Measurements from ENCODE around the gene CDH13.

Gene CDH13

GRCh38 chr16:83720981-83721380 is 1094.2 kb downstream of the CDH13 start:
- no peak overlapping the region for H3K4me3 ChIP-seq (ENCODE audit: low read depth, low read length)
- TF ChIP-seq, protein P1, sequence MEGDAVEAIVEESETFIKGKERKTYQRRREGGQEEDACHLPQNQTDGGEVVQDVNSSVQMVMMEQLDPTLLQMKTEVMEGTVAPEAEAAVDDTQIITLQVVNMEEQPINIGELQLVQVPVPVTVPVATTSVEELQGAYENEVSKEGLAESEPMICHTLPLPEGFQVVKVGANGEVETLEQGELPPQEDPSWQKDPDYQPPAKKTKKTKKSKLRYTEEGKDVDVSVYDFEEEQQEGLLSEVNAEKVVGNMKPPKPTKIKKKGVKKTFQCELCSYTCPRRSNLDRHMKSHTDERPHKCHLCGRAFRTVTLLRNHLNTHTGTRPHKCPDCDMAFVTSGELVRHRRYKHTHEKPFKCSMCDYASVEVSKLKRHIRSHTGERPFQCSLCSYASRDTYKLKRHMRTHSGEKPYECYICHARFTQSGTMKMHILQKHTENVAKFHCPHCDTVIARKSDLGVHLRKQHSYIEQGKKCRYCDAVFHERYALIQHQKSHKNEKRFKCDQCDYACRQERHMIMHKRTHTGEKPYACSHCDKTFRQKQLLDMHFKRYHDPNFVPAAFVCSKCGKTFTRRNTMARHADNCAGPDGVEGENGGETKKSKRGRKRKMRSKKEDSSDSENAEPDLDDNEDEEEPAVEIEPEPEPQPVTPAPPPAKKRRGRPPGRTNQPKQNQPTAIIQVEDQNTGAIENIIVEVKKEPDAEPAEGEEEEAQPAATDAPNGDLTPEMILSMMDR (IDR thresholded peaks at IDR 0.05; ENCODE audit: low read depth, low read length) = no peak

- TF ChIP-seq, protein P1 (IDR thresholded peaks at IDR 0.05; ENCODE audit: low read depth, low read length) = no peak
- no peak overlapping the region for H3K4me3 ChIP-seq (ENCODE audit: low read depth, low read length)
These were observed 1094.9 kb downstream of the CDH13 start for GRCh38 chr16:83721676-83722075.

GRCh38 chr16:83722456-83723183 is 1095.9 kb downstream of the CDH13 start:
- TF ChIP-seq, protein P1 (IDR thresholded peaks at IDR 0.05; ENCODE audit: low read depth, low read length) = no peak
- no peak overlapping the region for H3K4me3 ChIP-seq (ENCODE audit: low read depth, low read length)

GRCh38 chr16:83723244-83723643 is 1096.5 kb downstream of the CDH13 start:
- TF ChIP-seq, protein P1 (IDR thresholded peaks at IDR 0.05; ENCODE audit: low read depth, low read length) = no peak
- no peak overlapping the region for H3K4me3 ChIP-seq (ENCODE audit: low read depth, low read length)

DNA sequence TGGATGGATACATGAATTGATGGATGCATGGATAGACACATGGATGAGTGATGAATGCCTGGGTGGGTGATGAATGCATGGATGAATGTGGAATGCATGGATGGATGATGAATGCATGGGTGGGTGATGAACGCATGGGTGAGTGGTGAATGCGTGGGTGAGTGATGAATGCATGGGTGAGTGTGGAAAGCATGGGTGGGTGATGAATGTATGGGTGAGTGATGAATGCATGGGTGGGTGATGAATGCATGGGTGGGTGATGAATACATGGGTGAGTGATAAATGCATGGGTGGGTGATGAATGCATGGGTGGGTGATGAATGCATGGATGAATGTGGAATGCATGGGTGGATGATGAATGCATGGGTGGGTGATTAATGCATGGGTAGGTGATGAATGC is 1097.1 kb downstream of the CDH13 start:
- TF ChIP-seq, protein P1 (IDR thresholded peaks at IDR 0.05; ENCODE audit: low read depth, low read length) = no peak
- no peak overlapping the region for H3K4me3 ChIP-seq (ENCODE audit: low read depth, low read length)

GRCh38 chr16:83724585-83724984 is 1097.8 kb downstream of the CDH13 start:
- TF ChIP-seq, protein P1 (IDR thresholded peaks at IDR 0.05; ENCODE audit: low read depth, low read length) = no peak
- H3K4me3 ChIP-seq (ENCODE audit: low read depth, low read length) = no peak overlapping the region

- no peak overlapping the region for H3K4me3 ChIP-seq (ENCODE audit: low read depth, low read length)
- TF ChIP-seq, protein P1 (IDR thresholded peaks at IDR 0.05; ENCODE audit: low read depth, low read length) = no peak
These were observed 1098.5 kb downstream of the CDH13 start for GRCh38 chr16:83725313-83725712.
